ENCODE results near the gene MAGEL2. TPM values are rescaled to one million over a fixed set of nuclear protein-coding genes. Genes with fewer than 3 reads are reported as not detected.

MAGEL2 gene
- total RNA-seq = 5.4 TPM

DNA sequence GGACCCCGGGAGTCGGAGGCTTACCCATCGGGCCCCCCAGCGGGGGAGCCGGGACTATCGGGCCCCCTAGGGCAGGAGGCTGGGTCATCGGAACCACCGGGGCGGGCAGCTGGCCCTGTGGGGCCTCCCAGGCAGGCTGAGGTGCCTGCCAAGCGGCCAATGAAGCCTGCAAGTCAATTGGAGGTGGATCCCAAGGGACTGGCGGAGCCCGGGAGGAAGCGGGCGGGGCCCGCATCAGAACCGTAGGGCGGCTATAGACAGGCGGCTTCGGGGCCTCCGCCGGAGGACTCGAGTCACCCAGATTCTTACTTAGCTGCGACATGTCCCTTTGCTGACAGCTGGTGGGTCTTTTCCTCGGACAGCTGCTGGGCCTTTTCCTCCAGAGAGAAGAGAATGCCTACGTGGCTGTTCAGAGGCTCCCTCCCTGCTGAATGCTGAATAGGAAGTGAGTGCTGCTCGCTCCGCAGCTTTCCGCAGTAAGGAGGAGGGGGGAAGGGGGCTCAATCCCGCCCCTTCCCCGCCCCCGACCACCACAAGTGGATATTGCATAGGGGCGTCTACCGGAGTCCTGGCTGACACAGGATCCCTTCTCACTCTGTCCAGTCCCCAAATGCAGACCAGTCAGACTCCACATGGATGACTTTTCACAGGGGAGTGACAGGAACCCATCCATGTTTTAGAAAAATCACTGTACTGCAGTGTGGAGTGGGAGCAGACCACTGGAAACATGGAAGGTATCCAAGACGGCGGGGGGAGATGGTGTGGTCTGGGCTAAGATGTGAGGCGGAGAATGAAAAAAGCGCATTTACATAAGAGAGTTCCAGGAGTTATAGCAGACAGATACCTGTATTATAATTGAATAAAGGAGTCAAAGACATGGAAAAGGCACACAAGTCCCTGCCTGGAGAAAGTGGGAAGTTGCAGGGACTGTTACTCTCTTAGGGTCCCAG is at the start of gene MAGEL2:
MAGEL2 (minus strand) TSS at position 447 of the 950 bp plus-strand sequence; CDS start at position 322, 125 bp downstream.

GRCh38 chr15:23687143-23687470 is 39.4 kb upstream of the MAGEL2 start, which contains the start of gene NDN:
TSS of gene NDN (minus strand) at chr15:23687305. CDS start at chr15:23687217, 88 bp downstream.

Other genes with a start within 250 kb of the MAGEL2 start
- gene GOLGA6L2, start 200.6 kb downstream of the MAGEL2 start, total RNA-seq = not detected
- gene MKRN3, start 82.2 kb downstream of the MAGEL2 start, total RNA-seq = 0.93 TPM
- 157 TPM for gene NDN, start 39.4 kb upstream of the MAGEL2 start, total RNA-seq